Skeletal muscle tissue (tissue), 4 donors: ENCODE results near the gene MYO3B. TPM values are rescaled to one million over a fixed set of nuclear protein-coding genes. Genes with fewer than 3 reads are reported as not detected.

ENCODE experiments used
- H3K27ac ChIP-seq: one replicate; pipeline ENCODE4 v1.7.0; 2013; ENCODE audit warnings: mild to moderate bottlenecking, low read depth, low read length, inconsistent platforms
- H3K27me3 ChIP-seq, 3 donors: one replicate each; pipeline ENCODE4 v1.7.0; 2013; ENCODE audit warnings: low read length in 3 of 3; ENCODE audit not compliant: control insufficient read depth in 3 of 3, insufficient read depth in 3 of 3
- H3K36me3 ChIP-seq, 3 donors: one replicate each; pipeline ENCODE4 v1.7.0; 2013; ENCODE audit warnings: low read length in 3 of 3; ENCODE audit not compliant: control insufficient read depth in 3 of 3, insufficient read depth in 3 of 3
- H3K4me1 ChIP-seq, 3 donors: one replicate each; pipeline ENCODE4 v1.7.0; 2013; ENCODE audit warnings: low read length in 3 of 3, mild to moderate bottlenecking in 3 of 3; ENCODE audit not compliant: control insufficient read depth in 3 of 3, insufficient read depth in 3 of 3
- H3K4me3 ChIP-seq, 3 donors: one replicate each; pipeline ENCODE4 v1.7.0; 2013; ENCODE audit warnings: low read length in 3 of 3
- H3K9ac ChIP-seq, 3 donors: one replicate each; pipeline ENCODE4 v1.7.0; 2013; ENCODE audit warnings: low read length in 3 of 3, mild to moderate bottlenecking in 3 of 3, moderate library complexity in 2 of 3, low read depth in 1 of 3
- H3K9me3 ChIP-seq, 3 donors: one replicate each; pipeline ENCODE4 v1.7.0; 2013; ENCODE audit warnings: low read length in 3 of 3; ENCODE audit not compliant: control insufficient read depth in 3 of 3
- total RNA-seq: library from RNA; depleted of rRNA; stranded (reverse); fragments of >200 nt; gene quantifications from one replicate; pipeline ENCODE4 v1.2.3, GENCODE V29; 2014
- donor health status: Osteomylitis.

Gene MYO3B
- total RNA-seq, 1 donor from 2014 or later, result under 0.01 TPM

DNA sequence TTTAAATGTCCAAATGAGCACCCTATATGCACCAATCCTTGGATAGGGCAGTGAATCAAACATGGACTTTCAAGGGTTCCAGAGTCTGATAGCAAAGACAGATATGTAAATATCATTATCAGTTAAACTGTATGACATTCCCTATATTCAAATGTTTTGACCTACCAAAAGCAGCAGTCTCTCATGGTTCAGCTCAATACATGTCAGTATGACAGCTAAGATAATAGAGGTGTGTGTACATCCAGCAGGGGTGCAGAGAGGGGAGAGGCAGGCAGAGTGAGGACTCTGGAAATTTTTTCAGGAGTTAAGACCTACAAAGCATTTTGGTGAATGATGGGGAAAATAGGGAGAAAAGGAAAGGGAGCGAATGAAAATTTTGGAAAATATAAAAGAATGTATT lies 106.3 kb downstream of the MYO3B start:
- H3K4me1 ChIP-seq, result no peaks in the 10 kb centered on the region
- H3K9ac ChIP-seq, result no peak overlapping the region
- no peak overlapping the region for H3K4me3 ChIP-seq
- H3K9me3 ChIP-seq, result no peaks in the 10 kb centered on the region
- H3K27me3 ChIP-seq, result no peaks in the 10 kb centered on the region
- H3K36me3 ChIP-seq, result no peaks in the 10 kb centered on the region
- no peak overlapping the region for H3K27ac ChIP-seq

DNA sequence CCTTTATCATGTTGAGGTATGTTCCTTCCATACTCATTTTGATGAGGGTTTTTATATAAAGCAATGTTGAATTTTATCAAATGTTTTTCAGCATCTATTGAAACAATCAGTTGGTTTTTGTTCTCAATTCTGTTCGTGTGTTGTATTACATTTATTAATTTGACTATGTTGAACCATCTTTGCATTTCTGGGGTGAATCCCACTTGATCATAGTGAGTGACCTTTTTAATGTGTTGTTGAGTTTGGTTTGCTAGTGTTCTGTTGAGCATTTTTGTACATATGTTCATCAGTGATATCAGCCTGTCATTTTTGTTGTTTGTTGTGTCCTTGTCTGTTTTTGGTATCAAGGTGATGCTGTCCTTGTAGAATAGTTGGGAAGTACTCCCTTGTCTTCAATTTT lies 110.9 kb downstream of the MYO3B start:
- Histone ChIP-seq H3K4me1 (no peaks in the 10 kb centered on the region), H3K27ac (no peak overlapping the region), H3K9me3 (no peaks in the 10 kb centered on the region), H3K9ac (no peak overlapping the region), H3K36me3 (no peaks in the 10 kb centered on the region), H3K27me3 (no peaks in the 10 kb centered on the region), H3K4me3 (no peak overlapping the region)

DNA sequence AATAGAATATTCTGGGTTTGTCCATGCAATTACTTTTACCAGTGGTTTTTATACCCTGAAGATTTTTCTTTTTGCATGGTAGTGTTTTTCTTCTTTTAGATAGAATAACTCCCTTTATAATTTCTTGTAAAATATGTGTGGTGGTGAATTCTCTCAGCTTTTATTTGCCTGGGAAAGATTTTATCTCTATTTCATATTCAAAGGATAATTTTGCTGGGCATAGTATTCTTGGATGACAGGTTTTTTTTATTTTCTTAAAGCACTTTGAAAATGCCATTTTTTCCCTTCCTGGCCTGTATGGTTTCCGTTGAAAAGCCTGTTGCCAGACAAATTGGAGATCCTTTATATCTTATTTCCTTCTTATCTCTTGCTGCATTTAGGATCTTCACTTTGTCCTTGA lies 113.5 kb downstream of the MYO3B start:
- H3K27ac ChIP-seq, result no peak overlapping the region
- H3K4me1 ChIP-seq, result no peaks in the 10 kb centered on the region
- no peak overlapping the region for H3K4me3 ChIP-seq
- H3K27me3 ChIP-seq, result no peaks in the 10 kb centered on the region
- no peaks in the 10 kb centered on the region for H3K36me3 ChIP-seq
- no peak overlapping the region for H3K9ac ChIP-seq
- no peaks in the 10 kb centered on the region for H3K9me3 ChIP-seq

DNA sequence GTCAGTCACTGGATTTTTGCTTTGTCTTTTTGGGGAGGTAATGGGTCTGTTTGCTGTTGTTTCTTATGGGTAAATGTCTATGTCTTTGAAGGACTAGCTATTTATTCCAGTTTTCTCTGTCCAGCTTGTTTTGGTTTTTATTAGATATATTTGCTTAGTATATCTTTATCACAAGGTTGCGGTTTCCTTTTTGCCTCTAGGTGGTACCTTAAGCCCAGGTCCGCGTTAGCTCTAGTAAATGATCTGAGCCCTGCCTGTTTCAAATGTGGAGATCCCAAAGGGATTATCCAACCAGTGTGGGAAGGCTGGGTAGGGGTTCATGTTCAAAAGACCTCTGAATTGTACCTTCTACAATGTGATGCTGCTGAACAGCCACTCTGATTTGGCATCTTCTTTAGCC lies 114.5 kb downstream of the MYO3B start:
- H3K27ac ChIP-seq, result no peak overlapping the region
- no peak overlapping the region for H3K4me3 ChIP-seq
- H3K9me3 ChIP-seq, result no peaks in the 10 kb centered on the region
- H3K4me1 ChIP-seq, result no peaks in the 10 kb centered on the region
- no peak overlapping the region for H3K9ac ChIP-seq
- no peaks in the 10 kb centered on the region for H3K36me3 ChIP-seq
- H3K27me3 ChIP-seq, result no peaks in the 10 kb centered on the region

DNA sequence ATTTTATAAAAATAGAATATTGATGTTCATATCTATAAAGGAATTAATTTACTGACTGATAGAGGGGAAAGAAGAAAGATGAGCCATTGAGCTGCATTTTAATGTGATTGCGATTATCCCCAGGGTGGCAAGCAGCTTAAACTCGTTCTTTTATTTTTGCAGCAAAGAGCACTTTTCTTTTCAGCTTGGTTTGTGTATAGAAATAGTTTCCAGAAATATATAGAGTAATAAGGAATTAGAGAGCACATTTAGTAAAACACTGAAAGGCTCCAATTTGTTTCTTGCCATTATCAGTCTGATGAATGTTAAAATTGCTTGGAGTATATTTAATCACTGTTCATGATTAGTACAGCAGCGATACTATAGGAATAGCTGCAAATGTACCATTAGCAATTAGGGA lies 119.5 kb downstream of the MYO3B start:
- no peak overlapping the region for H3K4me3 ChIP-seq
- H3K27ac ChIP-seq, result no peak overlapping the region
- no peak overlapping the region for H3K9ac ChIP-seq
- H3K36me3 ChIP-seq, result no peaks in the 10 kb centered on the region
- no peaks in the 10 kb centered on the region for H3K27me3 ChIP-seq
- H3K4me1 ChIP-seq, result no peaks in the 10 kb centered on the region
- H3K9me3 ChIP-seq, result no peaks in the 10 kb centered on the region

DNA sequence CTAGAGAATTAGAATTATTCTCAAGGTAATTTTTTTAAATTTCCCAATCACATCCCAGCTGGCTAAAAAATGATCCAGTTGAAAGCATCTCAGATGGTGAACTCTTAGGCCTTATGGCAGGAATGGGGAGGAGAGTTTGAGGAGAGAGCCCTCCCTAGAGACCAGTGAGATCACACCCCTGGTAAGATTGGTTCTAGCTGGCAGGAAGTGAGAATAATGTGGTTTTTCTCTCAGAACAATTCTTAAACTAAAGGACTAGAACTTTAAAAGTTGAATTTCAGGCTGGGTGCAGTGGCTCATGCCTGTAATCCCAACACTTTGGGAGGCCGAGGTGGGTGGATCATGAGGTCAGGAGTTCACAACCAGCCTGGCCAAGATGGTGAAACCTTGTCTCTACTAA lies 120.2 kb downstream of the MYO3B start:
- no peaks in the 10 kb centered on the region for H3K27me3 ChIP-seq
- H3K4me3 ChIP-seq, result no peak overlapping the region
- H3K27ac ChIP-seq, result no peak overlapping the region
- H3K9me3 ChIP-seq, result no peaks in the 10 kb centered on the region
- no peak overlapping the region for H3K9ac ChIP-seq
- H3K36me3 ChIP-seq, result no peaks in the 10 kb centered on the region
- no peaks in the 10 kb centered on the region for H3K4me1 ChIP-seq

DNA sequence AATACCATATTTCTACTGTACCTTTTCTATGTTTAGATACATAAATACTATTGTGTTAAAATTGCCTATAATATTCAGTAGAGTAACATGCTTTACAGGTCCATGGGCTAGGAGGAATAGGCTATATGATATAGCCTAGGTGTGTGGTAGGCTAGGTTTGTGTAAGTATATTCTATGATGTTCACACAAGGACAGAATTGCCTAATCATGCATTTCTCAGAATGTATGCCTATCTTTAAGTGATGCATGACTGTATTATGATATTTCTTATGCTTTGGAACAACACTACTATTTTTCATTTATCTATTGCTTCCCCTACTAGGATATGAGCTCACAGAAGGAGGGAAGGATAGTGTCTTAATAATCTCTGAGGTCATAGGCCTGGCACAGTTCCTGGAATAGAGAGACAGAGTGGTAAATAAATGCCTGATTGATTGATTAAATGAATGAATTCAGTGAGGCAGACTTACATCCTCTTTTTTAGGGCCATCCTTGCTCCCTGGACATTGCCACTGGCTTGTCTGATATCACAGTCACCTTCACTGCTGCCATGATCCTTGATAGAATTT lies 121.0 kb downstream of the MYO3B start:
- Histone ChIP-seq H3K4me3 (no peak overlapping the region), H3K4me1 (no peaks in the 10 kb centered on the region), H3K27me3 (no peaks in the 10 kb centered on the region), H3K27ac (no peak overlapping the region), H3K9ac (no peak overlapping the region), H3K36me3 (no peaks in the 10 kb centered on the region), H3K9me3 (no peaks in the 10 kb centered on the region)

DNA sequence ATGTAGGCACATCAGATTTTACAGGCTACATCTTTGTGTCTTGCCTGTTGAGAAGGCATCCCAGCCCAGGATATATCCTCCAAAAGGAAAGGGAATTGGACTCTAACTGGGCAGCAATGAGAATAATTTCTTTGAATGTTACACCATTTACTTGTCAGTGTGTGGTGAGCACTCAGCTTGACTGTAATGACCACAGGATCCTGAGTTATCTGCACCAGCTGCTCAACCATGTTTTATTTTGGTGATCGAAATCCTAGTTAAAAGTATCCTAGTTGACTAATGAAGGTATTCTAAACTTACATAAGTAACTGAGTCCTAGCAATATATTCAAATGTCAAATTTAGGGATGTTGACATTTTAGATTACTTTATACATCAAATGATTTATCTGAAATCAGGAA lies 123.0 kb downstream of the MYO3B start:
- no peak overlapping the region for H3K4me3 ChIP-seq
- H3K9ac ChIP-seq, result no peak overlapping the region
- no peaks in the 10 kb centered on the region for H3K4me1 ChIP-seq
- H3K27me3 ChIP-seq, result no peaks in the 10 kb centered on the region
- H3K27ac ChIP-seq, result no peak overlapping the region
- H3K9me3 ChIP-seq, result no peaks in the 10 kb centered on the region
- no peaks in the 10 kb centered on the region for H3K36me3 ChIP-seq

DNA sequence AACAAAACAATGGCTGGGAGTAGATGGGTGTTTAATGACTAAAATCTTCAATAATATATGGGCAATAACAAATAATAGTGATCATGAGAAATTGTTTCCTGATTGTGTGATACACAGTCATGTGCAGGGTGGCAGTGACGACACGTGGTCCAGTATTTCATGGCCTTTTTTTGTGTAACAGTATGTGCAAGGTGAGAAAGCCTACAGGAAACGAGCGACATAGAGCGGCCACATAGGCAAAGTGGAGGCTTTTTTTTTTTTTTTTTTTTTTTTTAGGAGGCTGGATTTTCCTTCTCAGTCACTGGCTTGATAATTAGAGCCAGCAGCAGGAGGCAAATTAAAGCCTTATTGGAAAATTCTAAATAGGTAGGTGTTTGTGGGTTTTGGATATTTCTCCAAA lies 123.7 kb downstream of the MYO3B start:
- Histone ChIP-seq H3K4me1 (no peaks in the 10 kb centered on the region), H3K27me3 (no peaks in the 10 kb centered on the region), H3K27ac (no peak overlapping the region), H3K9me3 (no peaks in the 10 kb centered on the region), H3K9ac (no peak overlapping the region), H3K36me3 (no peaks in the 10 kb centered on the region), H3K4me3 (no peak overlapping the region)

DNA sequence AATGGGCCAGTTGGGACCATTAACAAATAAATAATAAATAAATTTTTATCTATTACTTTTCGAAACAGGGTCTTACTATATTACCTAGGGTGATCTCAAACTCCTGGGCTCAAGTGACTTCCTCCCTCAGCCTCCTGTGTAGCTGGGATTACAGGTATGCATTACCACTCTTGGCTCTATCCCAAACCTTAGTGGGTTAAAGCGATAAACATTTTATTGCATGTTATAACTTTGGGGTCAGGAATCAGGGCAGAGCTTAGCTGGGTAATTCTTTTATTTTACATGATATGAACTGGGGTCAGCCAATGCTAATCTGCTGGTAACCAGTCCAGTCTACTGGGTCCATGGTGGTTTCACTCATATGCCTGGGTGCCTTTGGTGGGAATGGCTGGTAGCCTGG lies 127.8 kb downstream of the MYO3B start:
- Histone ChIP-seq H3K4me3 (no peak overlapping the region), H3K36me3 (no peaks in the 10 kb centered on the region), H3K27ac (no peak overlapping the region), H3K4me1 (no peaks in the 10 kb centered on the region), H3K9me3 (no peaks in the 10 kb centered on the region), H3K27me3 (no peaks in the 10 kb centered on the region), H3K9ac (no peak overlapping the region)
